ENCODE measurements around the gene CLTB.

GRCh38 chr5:176412517-176413254 lies 3.7 kb downstream of the CLTB start:
- no peak for TF ChIP-seq ZNF592 (IDR thresholded peaks at IDR 0.05)
- no peak for TF ChIP-seq EGR1 (IDR thresholded peaks at IDR 0.05; ENCODE audit: borderline replicate concordance in 1 of 2, low read depth in 2 of 2, low read length in 2 of 2)
- TF ChIP-seq CEBPB (IDR thresholded peaks at IDR 0.05; ENCODE audit: borderline replicate concordance in 1 of 2, low read depth in 2 of 2, low read length in 2 of 2) = no peak
- no peak for TF ChIP-seq E2F8 (IDR thresholded peaks at IDR 0.05; ENCODE audit: low read depth, partially characterized antibody)
- no peak for TF ChIP-seq TAF1 (IDR thresholded peaks at IDR 0.05; ENCODE audit: borderline replicate concordance, low read depth, low read length)
- TF ChIP-seq SPI1 (IDR thresholded peaks at IDR 0.05; ENCODE audit: borderline replicate concordance, insufficient read depth, low read depth, low read length) = no peak
- TF ChIP-seq DPF2 (IDR thresholded peaks at IDR 0.05) = no peak
- no peak for TF ChIP-seq HDAC2 (IDR thresholded peaks at IDR 0.05)
- TF ChIP-seq SUZ12 (IDR thresholded peaks at IDR 0.05; ENCODE audit: unreplicated experiment) = no peak

Measured in GM12878 (cell line).